Fibroblast of lung (primary cell): Measurements from ENCODE around the gene UBD.

Experiments used
- EZH2 ChIP-seq: IDR thresholded peaks from 2 replicates; pipeline ENCODE4 v1.5.1; 2012; ENCODE audit warnings: low read length, control low read depth, mild to moderate bottlenecking; ENCODE audit errors: missing control alignments
- TF ChIP-seq, protein P1 (sequence below), 2 donors: IDR thresholded peaks in 1 of 2; conservative IDR thresholded peaks in 1 of 2; 1 replicate in 1 of 2; 2 replicates in 1 of 2; pipeline ENCODE4 v1.5.1; 2011 to 2012; ENCODE audit warnings: low read length in 2 of 2, control low read depth in 1 of 2, inconsistent platforms in 1 of 2, low read depth in 1 of 2, mild to moderate bottlenecking in 1 of 2

DNA sequence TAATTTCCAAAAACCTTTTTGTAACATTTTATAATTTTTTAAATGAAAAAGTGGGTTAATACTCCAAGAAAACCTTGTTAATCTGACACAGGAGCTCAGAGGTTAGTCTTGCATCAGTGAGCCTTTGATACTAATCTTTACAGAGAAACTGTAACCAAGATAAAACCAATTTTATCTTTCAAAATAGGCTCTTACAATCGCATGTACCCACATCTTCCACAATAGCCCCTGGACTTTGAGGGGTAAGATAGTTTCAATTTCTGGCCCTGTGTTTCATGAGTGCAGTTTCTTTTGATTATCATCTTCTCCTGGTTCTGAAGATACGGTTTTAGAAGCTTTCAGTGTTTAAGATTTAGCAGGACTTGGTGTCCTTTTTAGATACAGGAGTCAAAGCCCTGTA lies 37.3 kb downstream of the UBD start:
- TF ChIP-seq, protein P1, sequence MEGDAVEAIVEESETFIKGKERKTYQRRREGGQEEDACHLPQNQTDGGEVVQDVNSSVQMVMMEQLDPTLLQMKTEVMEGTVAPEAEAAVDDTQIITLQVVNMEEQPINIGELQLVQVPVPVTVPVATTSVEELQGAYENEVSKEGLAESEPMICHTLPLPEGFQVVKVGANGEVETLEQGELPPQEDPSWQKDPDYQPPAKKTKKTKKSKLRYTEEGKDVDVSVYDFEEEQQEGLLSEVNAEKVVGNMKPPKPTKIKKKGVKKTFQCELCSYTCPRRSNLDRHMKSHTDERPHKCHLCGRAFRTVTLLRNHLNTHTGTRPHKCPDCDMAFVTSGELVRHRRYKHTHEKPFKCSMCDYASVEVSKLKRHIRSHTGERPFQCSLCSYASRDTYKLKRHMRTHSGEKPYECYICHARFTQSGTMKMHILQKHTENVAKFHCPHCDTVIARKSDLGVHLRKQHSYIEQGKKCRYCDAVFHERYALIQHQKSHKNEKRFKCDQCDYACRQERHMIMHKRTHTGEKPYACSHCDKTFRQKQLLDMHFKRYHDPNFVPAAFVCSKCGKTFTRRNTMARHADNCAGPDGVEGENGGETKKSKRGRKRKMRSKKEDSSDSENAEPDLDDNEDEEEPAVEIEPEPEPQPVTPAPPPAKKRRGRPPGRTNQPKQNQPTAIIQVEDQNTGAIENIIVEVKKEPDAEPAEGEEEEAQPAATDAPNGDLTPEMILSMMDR (conservative IDR thresholded peaks at IDR 0.05 in 1 of 2, IDR thresholded peaks at IDR 0.05 in 1 of 2; ENCODE audit: low read depth in 1 of 2, low read length in 2 of 2) = no peak
- no peak for TF ChIP-seq EZH2
